Loucy (cell line): ENCODE data around the gene RPL28.

Source experiments
- H2AFZ ChIP-seq: fragments of 200-600 bp; sonication (generic); 2 replicates; pipeline ENCODE4 v1.6.0; 2016; ENCODE audit warnings: antibody characterized with exemption, mild to moderate bottlenecking, low read length, moderate library complexity
- H3F3A ChIP-seq: fragments of 200-600 bp; 2 replicates; pipeline ENCODE4 v1.6.0; 2016; ENCODE audit warnings: antibody characterized with exemption, low read depth, mild to moderate bottlenecking
- H3K27me3 ChIP-seq: fragments of 200-600 bp; sonication (generic); 2 replicates; pipeline ENCODE4 v1.6.1; 2014; ENCODE audit warnings: low read length, mild to moderate bottlenecking; ENCODE audit not compliant: insufficient read depth, poor library complexity, severe bottlenecking
- H3K36me3 ChIP-seq: fragments of 200-600 bp; sonication (generic); 2 replicates; pipeline ENCODE4 v1.6.1; 2016; ENCODE audit warnings: low read length; ENCODE audit not compliant: insufficient read depth
- H3K4me1 ChIP-seq: fragments of 200-600 bp; sonication (generic); 2 replicates; pipeline ENCODE4 v1.5.1; 2014; ENCODE audit warnings: low read length, mild to moderate bottlenecking; ENCODE audit not compliant: insufficient read depth, poor library complexity, severe bottlenecking
- H3K4me2 ChIP-seq: fragments of 200-600 bp; sonication (generic); 2 replicates; pipeline ENCODE4 v1.6.0; 2014; ENCODE audit warnings: antibody characterized with exemption, low read length, low read depth, mild to moderate bottlenecking; ENCODE audit not compliant: poor library complexity, severe bottlenecking
- H3K4me3 ChIP-seq: fragments of 200-600 bp; sonication (generic); 2 replicates; pipeline ENCODE4 v1.5.1; 2014; ENCODE audit warnings: low read length, mild to moderate bottlenecking, mixed read lengths; ENCODE audit not compliant: poor library complexity, severe bottlenecking
- H3K79me2 ChIP-seq: fragments of 200-600 bp; sonication (generic); 2 replicates; pipeline ENCODE4 v1.6.1; 2014; ENCODE audit warnings: low read length; ENCODE audit not compliant: insufficient read depth
- H3K9ac ChIP-seq: fragments of 200-600 bp; sonication (generic); 2 replicates; pipeline ENCODE4 v1.6.0; 2014; ENCODE audit warnings: mild to moderate bottlenecking, low read depth, low read length, moderate library complexity; ENCODE audit not compliant: poor library complexity, severe bottlenecking
- H3K9me2 ChIP-seq: fragments of 200-600 bp; sonication (generic); replicated peaks from 2 replicates; pipeline ENCODE4 v1.6.1; 2016; ENCODE audit warnings: low read depth, low read length, mixed read lengths
- H3K9me3 ChIP-seq: fragments of 200-600 bp; sonication (generic); 2 replicates; pipeline ENCODE4 v1.6.1; 2014; ENCODE audit warnings: mild to moderate bottlenecking, antibody characterized with exemption, low read length, low read depth; ENCODE audit not compliant: insufficient read depth
- H4K20me1 ChIP-seq: fragments of 200-600 bp; sonication (generic); 2 replicates; pipeline ENCODE4 v1.6.0; 2014; ENCODE audit warnings: antibody characterized with exemption, low read length, mild to moderate bottlenecking; ENCODE audit not compliant: insufficient read depth, poor library complexity, severe bottlenecking
- CTCF ChIP-seq: fragments of 200-600 bp; sonication (generic); conservative IDR thresholded peaks from 2 replicates; pipeline ENCODE4 v1.5.1; 2014; ENCODE audit warnings: mild to moderate bottlenecking, antibody characterized with exemption, low read length
- EZH2phosphoT487 ChIP-seq: fragments of 200-600 bp; IDR thresholded peaks from 2 replicates; pipeline ENCODE4 v1.6.1; 2018; ENCODE audit warnings: antibody characterized with exemption, mild to moderate bottlenecking, moderate library complexity, borderline replicate concordance

Gene RPL28

GRCh38 chr19:55369653-55370304 is 16.0 kb upstream of the RPL28 start:
- Histone ChIP-seq H3K9me2 (no peaks in the 10 kb centered on the region), H4K20me1 (no peaks in the 10 kb centered on the region), H3K9ac (no peak overlapping the region), H3K9me3 (no peaks in the 10 kb centered on the region), H3F3A (no peaks in the 10 kb centered on the region), H3K4me2 (no peak overlapping the region), H3K27me3 (no peaks in the 10 kb centered on the region), H3K36me3 (no peaks in the 10 kb centered on the region), H2AFZ (no peak overlapping the region), H3K4me3 (no peak overlapping the region), H3K4me1 (no peaks in the 10 kb centered on the region), H3K79me2 (no peaks in the 10 kb centered on the region)
- TF ChIP-seq EZH2phosphoT487 (no peak), CTCF (no peak)

- H3K27me3 ChIP-seq: no peaks in the 10 kb centered on the region
- no peaks in the 10 kb centered on the region for H3K36me3 ChIP-seq
- H3K79me2 ChIP-seq: no peaks in the 10 kb centered on the region
- no peak within 1 kb of the TSS for H3K9ac ChIP-seq
- H4K20me1 ChIP-seq: no peaks in the 10 kb centered on the region
- no peak within 1 kb of the TSS for H3K4me3 ChIP-seq
- no peaks in the 10 kb centered on the region for H3K9me3 ChIP-seq
- H2AFZ ChIP-seq: no peak within 1 kb of the TSS
- no peaks in the 10 kb centered on the region for H3K4me1 ChIP-seq
- no peaks in the 10 kb centered on the region for H3K9me2 ChIP-seq
- H3K4me2 ChIP-seq: no peak within 1 kb of the TSS
- TF ChIP-seq CTCF (no peak), EZH2phosphoT487 (no peak)
- no peaks in the 10 kb centered on the region for H3F3A ChIP-seq
Measured at GRCh38 chr19:55370305-55370988, 15.3 kb upstream of the RPL28 start, which contains the start of gene IL11. Gene IL11 (minus strand): TSS chr19:55370463. CDS start chr19:55370310, 153 bp downstream.

DNA sequence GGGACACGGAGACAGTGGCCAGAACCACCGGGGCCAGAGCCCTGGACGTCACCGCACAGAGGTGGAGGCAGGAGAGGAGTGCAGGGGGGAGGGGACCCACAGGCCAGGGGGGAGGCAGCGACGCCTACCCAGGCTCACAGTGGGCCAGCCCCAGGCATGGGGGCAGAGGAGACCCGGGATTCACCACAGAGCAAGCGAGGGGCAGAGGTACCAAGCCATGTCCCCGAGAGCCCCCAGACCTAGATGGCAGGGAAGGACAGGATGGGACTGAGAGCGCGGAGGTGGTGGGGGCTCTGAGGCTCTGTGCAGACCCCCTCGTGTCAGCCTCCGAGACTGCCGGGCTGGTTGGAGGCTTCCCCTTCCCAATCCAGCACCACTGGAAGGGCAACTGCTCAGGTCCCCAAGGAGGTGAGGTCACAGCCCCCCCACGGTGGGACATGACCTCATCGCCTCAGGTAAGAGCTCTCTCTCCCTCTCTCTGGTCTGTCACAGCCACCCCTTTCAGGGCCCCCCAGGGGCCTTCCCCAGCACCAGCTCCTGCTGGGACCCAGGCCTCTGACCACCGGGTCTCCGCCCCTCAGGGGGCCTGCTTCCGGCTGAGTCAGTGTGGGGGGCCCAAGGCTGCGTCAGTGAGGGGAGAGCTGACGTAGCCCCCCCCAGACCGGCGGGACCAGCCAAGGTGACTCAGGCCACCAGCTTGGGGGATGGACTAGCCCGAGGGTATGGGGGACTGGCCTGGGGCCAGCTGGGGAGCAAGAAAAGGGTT is 13.2 kb upstream of the RPL28 start:
- no peaks in the 10 kb centered on the region for H3K9me3 ChIP-seq
- no peak for TF ChIP-seq CTCF
- TF ChIP-seq EZH2phosphoT487: no peak
- no peak overlapping the region for H3K4me3 ChIP-seq
- no peak overlapping the region for H3K9ac ChIP-seq
- no peaks in the 10 kb centered on the region for H3K79me2 ChIP-seq
- H2AFZ ChIP-seq: no peak overlapping the region
- H4K20me1 ChIP-seq: no peaks in the 10 kb centered on the region
- H3K36me3 ChIP-seq: no peaks in the 10 kb centered on the region
- no peaks in the 10 kb centered on the region for H3K4me1 ChIP-seq
- peak overlapping the region; percentile 2 for H3K4me2 ChIP-seq
- no peaks in the 10 kb centered on the region for H3K9me2 ChIP-seq
- H3K27me3 ChIP-seq: no peaks in the 10 kb centered on the region
- no peaks in the 10 kb centered on the region for H3F3A ChIP-seq
